Hematopoietic multipotent progenitor cell treated with erythropoietin and hydrocortisone succinate and interleukin-3 and kit ligand, for 15 days (in vitro differentiated cells): ENCODE results near the gene FAM227B.
A peak's percentile ranks its signal among the peaks of the same experiment; 100 is the strongest.
"Not testable (repeated sequence)": the region's sequence is repeated elsewhere in the genome, so short reads cannot be mapped to it uniquely, and the experiment has no call there.

Experiments used
- DNase-seq: peaks from one replicate; pipeline ENCODE4 v3.0.0-alpha.2; 2015; ENCODE audit warnings: low spot score

FAM227B gene, protein sequence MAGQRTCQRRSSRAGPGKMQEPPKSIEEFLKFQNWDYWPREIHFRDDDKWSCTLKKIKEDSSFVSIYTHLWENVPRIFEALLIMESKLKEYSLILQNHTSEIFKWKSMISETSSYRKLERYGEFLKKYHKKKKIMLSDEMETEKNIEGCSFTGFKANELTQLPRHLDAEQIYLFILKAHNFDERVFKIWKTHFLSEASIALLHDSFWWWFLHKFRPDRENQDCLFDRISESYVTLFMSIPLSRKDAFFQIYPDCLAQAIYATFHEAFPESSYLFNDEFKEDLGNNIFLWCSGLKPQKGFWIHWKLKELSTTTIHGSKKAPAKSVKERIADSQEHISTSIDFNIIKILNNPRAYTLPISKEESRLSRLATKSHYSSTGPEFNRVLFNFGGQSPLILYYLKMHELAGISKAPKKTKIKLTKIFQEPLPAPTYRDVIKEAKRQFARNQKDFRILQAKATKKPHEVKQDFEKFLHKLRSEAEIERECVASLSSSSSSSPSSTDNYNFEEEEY

DNA sequence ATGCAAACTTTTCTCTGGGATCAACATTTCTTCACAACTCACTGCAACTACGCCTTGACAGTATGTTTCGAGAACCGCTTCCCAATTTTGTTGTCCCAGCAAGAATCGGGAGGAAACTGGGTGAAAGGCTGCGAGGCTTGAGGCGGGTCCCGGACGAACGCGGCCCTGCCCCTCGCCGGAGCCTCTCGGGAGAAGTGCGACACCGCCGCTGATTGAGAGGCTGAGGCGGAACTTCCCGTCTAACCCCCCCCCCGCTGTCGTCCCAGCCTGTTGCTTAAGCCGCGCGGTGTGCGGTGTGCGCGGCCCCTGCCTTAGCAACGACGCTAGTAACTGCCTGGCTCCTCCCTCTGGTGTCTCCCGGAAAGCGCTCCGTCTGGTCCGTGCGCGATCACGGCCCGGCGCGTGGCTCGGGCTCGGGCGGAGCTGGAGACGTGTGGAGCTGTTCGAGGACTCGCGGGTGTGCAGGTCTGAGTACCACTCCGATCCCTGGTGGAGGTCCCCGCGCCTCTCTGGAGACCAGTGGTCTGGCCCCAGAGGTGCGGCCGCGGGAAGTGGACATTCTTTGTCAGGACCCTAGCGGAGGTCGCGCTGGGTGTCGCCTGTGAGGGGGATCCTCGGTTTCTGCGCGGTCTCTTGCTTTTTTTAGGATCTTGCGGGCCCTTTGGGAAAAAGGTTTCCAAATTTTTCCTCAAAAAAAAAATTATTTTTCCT lies at the start of gene FAM227B, which contains the start of gene DTWD1:
TSS of gene FAM227B (minus strand) at position 161 of the 711 bp plus-strand sequence. CDS start 5,647 bp downstream, outside the sequence.
TSS of gene DTWD1 (plus strand) at position 391 of the 711 bp plus-strand sequence. CDS start 4,120 bp downstream, outside the sequence.
- peak; percentile 93 for DNase-seq

DNA sequence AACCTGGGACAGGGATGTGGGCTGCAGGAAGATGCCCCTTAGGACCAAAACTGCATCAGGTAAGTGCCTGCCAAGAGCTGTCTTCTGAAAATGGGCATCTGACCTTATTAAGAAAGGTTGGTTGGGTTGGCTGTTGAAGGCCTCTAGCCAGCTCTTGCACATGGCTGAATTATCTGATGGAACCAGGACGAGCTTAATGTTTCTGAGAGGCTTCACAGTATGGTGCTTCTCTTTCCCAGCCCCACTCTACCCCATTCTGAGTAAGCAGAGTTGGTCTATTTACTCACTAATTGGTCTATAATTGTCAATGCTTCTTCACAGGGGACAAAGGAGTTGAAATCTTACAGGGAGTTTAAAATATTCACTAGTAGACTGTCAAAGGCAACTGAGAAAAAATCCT lies 48.7 kb upstream of the FAM227B start:
- DNase-seq: no peak

DNA sequence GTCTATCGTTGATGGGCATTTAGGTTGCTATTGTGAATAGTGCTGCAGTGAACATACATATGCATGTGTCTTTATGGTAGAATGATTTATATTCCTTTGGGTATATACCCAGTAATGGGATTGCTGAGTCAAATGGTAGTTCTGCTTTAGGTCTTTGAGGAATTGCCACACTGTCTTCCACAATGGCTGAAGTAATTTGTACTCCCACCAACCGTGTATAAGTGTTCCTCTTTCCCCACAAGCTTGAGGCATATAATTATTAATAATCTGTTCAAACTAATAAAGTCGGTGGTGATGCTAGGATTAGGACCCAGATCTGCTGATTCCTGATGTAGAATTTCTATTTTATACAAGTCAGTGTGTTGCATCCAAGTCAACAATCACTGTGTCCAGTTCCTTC lies 45.9 kb upstream of the FAM227B start:
- DNase-seq: not testable (repeated sequence)

DNA sequence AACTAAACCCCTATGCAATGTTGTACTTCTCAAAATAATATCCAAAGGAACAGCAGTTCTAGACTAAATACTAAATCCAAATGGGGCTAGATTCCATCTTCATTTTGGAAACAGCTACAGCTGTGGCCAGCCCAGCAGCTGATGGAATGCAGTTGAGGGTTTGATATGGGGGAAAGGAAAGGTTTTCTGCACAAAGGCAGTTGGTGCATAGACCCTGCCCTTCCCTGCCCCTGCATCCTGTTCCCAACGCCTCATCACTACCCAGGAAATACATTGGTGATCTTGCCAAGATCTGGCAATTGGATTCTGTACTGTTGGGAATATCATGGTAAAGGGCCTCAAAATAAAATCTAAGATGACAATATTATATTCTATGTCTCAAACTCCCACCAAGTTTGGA lies 44.1 kb upstream of the FAM227B start:
- DNase-seq: no peak

DNA sequence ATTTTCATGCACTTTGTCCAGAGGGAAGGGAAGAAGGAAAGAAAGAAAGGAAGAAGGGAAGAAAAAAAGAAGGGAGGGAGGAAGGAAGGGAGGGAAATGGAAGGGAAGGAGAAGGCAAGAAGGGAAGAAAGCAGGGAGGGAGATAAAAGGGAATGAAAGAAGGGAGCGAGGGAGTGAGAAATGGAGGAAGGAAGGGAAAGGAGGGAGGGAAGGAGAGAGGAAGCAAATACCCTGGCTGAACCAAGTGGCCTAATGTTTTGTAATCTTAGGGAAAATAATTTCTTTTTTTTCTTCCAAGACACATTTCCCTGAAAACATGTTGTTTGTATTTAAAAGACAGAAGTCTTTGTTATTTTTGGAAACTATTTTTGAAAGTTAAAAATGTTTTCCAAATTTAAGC lies 36.1 kb upstream of the FAM227B start:
- no peak for DNase-seq

DNA sequence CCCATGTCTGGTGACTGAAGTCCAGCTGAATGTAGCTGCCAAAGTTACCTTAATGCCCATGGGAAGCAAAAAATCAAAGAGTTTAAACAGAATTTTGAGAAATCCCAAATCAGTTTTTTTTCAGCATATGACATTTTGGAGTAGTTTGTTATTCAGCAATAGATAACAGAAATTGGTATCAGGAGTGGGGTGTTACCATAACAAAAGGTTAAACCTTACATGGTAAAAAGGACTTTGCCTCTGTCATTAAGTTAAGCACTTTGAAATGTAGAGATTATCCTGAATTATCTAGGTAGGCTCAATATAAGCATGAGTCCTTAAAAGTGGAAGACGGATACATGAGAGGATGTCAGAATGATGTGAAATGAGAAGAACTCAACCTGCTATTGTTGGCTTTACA lies 32.3 kb upstream of the FAM227B start:
- DNase-seq: no peak

DNA sequence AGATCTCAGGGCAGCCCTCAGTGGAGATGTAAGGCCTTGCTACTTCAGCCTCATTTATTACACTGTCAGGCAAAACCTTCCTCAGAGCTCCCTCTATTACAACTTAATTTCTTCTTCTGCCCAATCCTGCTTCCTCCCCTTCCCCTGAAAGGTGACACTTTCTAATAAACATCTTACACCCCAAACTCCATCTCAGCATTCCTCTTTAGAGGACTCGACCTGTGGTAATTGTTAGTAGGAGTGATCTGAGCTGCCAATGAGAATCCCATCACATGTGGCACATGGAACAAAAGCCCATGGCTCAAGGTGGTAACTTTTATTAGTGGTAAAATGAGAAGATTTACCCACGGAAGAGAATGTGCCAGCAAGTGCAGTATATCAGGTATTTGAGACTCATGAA lies 30.1 kb upstream of the FAM227B start:
- no peak for DNase-seq

DNA sequence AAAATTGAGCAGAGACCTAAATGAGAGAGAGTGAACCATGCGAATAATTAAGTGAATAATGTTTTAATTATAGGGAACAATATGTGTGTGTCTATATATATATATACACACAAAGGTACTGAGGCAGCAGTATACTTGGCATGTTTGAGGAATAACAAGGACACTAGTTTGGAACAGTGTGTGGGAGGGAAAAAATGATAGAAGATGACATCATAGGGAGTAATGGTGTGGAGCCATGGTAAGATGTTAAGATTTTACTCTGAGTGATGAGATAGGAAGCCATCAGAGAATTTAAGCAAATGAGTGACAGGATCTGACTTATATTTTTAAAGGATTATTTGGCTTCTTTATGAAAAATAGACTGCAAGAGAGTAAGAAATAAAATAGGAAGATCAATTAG lies 29.4 kb upstream of the FAM227B start:
- DNase-seq: no peak

DNA sequence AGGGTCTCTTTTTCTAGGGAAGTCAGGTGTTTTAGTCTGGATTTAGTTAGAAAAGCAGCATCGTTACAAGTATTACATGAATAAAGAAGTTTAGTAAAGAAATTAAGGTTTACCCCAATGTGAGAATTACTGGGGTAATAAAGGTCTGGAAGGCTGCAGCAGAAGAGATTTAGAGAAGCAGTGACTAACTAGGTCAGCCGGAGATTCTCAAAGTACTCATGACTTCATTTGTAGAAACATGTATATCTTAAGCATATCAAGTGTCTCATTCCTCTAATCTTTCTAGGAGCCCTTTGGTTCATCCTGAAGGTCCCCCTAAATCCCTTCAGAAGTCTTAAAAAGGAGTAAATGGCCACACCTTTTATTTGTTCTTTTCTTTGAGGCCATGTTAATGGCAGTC lies 26.3 kb upstream of the FAM227B start:
- DNase-seq: no peak

DNA sequence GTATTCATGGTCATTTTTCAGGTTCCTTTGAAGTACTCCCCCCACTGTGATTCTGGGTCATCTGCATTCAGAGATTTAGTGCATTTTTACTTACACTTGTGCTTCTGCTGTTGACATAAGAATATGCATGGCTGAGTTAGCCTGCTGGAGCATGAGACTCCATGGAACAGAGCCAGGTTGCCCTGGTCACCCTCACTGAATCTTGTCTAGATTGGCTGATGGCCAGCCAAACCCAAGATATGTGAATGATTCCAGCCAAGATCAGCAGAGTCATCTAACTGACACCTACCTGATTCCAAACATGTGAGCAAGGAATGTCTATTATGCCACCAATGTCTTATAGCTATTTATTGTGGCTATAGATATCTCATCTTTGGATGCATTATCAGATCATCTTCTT lies 25.3 kb upstream of the FAM227B start:
- DNase-seq: no peak

DNA sequence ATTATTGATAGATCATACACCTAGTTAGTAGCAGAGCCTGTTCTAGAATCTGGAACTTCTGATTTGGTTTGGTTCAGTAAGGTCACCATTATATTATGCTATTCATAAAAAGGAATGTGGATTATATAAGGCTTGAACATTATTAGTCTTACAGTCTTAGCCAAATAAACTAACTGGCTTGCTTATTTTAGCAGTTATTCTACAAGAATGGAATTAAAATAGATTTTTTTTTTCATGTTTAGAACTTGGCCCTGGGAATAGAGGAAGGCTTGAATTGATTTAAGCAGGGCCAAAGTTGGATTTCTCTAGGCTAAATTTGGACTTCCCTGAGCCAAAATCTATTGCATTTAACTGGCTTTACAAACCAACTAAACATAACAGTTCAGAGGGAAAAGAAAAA lies 24.7 kb upstream of the FAM227B start:
- DNase-seq: no peak

DNA sequence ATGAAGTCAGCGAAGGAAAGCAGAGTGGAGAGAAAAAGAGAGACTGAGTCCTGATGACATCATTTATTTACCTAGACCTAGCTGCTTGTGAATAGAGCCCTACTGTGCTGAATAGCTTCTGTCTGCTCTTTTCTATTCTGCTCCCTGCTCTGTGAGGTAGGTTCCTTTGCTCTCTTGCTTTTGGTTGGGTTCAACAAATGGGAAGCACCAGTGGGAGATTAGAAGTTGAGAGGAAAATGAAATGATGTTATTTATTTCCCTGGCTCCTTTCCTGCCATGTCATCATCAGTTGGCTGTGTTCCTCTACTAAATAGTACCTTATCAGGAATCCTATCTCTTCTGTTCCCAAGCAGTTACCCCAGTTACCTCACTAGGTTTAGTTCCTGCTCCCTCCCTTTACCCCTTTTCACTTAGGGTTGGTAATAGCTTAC lies 23.8 kb upstream of the FAM227B start:
- DNase-seq: no peak

DNA sequence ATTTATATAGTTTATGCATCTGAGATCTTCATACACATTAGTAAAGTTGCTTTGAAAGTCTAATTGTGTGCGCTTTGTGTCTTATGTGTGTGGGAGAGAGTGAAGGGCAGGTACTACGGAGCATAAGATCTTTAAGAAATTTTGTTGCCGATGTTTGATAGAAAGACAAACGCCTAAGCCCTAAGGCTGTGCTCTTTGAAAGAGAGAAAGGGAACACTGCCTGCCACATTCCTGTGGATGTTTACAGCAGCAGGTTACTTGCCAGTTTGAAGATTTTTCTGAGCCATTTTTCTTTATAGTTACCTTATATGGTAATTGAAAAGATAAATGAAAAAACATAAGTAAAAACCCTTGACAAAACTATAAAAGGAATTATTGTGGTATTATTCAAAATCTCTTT lies 17.2 kb upstream of the FAM227B start:
- DNase-seq: no peak

DNA sequence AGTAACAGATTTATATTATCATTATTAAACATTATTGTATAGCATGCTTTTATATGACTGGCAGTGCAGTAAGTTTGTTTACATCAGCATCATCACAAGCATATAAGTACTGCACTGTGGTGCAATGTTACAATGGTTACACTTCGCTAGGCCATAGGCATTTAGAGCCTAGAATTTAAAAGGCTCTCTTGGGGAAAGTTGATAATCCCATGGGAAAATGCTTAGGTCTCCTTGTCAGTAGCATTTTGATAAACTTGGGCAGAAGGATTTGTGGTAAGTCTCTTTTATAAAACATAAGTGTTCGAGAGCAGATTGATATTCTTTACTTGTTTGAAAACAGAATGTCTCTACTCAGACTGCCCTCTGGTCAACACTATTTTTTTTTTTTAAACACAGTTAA lies 7.8 kb upstream of the FAM227B start:
- DNase-seq: no peak

DNA sequence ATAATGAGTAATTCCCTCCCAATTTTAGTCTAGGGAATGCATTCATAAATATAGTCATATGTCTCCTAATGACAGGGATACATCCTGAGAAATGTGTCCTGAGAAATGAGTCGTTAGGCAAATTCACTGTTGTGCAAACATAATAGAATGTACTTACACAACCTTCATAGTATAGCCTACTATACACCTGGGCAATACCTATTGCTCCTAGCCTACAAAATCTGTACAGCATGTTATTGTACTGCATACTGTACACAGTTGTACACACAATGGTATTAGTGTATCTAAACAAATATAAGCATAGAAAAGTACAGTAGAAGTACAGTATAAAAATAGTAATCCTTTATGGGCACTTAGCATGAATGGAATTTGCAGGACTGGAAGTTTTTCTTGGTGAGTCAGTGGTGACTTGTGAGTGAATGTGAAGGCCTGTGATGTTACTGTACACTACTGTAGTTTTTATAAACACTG lies 6.8 kb upstream of the FAM227B start:
- DNase-seq: no peak

DNA sequence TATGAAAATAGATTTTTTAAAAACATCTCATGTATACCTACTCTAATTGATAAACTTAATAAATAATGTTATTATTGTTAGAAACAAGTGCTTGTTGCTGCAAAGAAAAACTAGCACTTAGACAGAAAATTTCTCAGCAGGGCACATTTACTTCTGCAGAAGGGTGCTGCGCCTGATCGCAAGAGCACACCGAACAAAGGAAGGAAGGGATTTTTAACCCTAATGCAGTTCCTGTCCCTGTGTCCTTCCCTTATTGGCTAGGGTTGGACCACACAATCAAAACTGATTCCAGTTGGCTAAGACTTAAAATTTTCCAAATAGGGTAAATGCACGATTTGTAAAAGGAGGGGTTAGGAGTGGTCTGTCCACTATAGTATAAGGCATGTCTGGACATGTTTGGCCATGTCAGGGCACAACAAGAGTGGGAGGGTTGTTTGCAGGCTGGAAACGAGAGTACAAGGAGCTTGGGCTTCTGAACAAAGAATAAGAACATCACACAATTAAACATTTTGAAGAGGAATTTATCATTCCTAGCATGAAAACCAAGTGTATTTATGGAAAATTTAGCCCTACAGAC lies 4.9 kb upstream of the FAM227B start:
- no peak for DNase-seq

DNA sequence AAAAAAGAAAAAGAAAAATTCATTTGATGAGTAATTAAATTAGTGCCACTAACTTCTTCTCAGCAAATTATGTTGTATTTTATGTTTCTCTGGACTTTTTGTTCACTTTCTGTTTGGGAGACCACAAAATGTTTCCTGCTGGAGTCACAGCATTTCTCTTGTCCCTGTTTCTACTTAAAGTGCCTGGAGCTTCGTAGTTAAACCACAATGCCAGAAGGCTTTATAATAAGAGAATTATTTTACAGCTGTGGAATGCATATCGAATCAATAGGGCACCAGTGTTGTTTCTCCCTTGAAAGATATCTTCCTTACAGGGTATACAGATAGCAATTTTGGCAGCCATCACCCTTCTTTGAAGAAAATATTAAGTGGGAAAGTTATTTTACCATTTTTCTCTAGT lies 3.4 kb upstream of the FAM227B start:
- DNase-seq: no peak

DNA sequence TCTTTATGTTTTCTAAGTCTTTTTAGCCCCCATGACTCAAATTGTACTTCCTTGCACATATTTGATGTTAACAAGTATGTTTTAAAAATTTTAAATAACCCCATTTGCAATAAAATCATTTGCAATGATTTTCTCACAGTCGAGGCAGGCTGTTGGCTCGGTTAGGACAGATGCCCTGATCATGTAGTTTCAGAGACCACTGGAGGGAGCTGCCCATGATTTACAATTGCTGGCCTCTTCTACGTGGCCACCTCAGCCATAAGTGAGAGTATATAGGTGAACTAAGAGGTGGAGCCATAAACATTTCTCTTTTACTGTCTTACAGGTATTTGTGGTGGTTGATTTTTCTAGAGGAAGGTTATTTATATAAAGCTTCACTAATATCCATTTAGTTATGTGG lies 1.9 kb upstream of the FAM227B start:
- no peak for DNase-seq

DNA sequence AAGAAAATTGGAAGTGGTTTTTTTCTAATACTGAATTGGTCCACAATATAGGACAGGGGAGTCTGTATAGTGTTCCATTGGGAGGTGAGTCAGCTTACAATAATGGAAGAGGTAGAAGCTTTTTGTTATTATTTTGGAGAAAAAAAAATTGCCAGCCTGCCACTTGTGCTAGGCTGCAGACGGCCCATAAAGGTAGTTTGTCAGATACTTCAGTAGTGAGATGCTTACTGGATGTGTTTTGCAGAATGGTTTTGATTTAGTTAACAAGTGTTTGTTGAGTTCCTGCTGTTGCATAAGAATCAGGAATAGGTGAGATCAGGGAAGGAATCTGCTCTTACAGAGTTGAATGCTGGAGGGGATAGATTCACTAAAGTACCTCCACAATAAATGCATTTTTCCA lies 1.3 kb upstream of the FAM227B start:
- no peak for DNase-seq

DNA sequence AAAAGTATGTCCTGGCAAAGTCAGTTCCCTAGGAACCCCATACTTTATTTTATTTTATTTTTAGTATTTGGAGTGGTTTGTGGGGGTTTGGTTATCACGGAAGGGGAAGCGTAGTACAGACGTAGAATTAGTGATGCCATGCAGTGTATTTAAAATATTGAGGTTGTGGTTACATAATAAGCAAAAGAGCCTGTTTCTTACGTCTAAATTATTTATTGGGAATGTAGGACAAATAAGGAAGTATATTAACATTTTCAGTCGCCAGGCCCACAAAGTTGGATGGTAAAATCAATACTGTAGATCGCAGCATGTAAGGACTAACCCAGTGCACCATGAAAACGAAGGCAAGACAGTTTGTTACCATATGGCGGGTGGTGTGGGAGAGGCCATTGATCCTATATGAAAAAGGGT lies 788 bp upstream of the FAM227B start:
- peak; percentile 14 for DNase-seq

DNA sequence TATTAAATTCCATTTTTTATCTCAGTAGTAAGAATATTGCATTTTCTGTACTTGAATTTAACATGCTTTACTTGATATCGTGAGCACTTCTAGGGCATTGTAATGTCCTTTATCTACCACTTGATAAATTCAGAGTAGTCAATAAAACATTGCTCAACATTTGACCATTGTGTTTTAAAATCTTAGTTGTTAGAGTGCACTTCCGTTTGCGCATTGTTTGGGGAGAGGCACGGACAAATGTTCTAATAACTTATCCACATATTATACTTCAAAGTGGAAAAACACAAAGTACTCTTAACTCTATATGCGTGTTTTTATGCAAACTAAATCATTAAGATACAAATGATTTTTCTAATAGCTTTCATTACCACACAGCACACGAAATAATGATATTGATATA lies 419 bp downstream of the FAM227B start:
- no peak for DNase-seq

DNA sequence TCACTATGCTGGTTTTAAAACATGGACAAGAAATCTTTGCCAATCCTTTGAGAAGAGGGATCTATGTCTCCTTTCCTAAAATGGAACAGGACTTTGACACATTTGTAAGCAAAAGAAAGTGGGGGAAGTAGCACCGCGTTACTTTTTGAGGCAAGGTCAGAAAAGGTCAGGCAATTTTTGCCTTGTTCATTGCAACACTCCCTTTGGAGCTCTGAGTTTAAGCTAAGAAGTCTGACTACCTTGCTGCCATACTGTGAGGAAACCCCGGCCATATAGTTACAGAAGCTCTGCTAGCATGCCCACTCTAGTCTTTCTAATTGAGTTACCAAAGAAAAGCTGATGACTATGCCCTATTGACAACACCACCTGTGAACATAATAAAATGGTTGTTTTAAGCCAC lies 1.4 kb downstream of the FAM227B start:
- DNase-seq: no peak

DNA sequence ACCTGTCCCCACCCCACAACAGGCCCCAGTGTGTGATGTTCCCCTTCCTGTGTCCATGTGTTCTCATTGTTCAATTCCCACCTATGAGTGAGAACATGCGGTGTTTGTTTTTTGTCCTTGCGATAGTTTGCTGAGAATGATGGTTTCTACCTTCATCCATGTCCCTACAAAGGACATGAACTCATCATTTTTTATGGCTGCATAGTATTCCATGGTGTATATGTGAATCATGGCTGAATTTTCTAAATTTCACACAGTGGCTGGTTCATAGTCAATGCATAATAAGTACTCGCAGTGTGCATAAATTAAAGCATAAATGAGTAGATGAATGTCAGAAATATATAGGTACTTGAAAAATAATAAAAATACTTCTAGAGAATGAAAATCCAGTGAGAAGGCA lies 8.4 kb downstream of the FAM227B start:
- not testable (repeated sequence) for DNase-seq
